ENCODE data around the gene CNKSR1.

The CNKSR1 gene

GRCh38 chr1:26171084-26172072, 5.9 kb upstream of the CNKSR1 start, which contains the start of gene ZNF593OS:
Gene ZNF593OS, minus strand, starts transcription at chr1:26171832. Its CDS starts 171 bp downstream, at chr1:26171661.
- no peak for TF ChIP-seq CTCF (IDR thresholded peaks at IDR 0.05; ENCODE audit: insufficient read depth, low read depth, low read length, missing control alignments)
- DNase-seq (ENCODE audit: low read depth) = no peak
- H3K4me3 ChIP-seq (ENCODE audit: low read depth, low read length) = peak within 1 kb of the TSS; percentile 87

DNA sequence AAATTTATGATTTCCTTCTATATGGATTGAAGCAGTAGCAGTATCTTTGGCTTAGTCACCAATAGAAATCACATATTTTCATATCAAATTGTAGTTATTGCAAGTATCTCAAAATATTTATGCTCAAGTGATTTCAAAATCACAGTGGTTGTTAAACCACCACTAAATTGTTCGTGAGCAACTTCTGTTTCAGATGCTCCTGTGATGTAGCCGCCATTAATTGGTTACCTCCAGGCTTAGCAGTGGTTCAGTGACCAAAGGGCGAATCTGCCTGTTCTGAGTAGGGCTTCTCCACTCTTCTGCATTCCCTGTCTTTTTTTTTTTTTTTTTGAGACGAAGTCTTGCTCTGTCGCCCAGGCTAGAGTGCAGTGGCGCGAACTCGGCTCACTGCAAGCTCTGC, 1.9 kb upstream of the CNKSR1 start:
- DNase-seq (ENCODE audit: low read depth) = no peak
- no peak for TF ChIP-seq CTCF (IDR thresholded peaks at IDR 0.05; ENCODE audit: insufficient read depth, low read depth, low read length, missing control alignments)

DNA sequence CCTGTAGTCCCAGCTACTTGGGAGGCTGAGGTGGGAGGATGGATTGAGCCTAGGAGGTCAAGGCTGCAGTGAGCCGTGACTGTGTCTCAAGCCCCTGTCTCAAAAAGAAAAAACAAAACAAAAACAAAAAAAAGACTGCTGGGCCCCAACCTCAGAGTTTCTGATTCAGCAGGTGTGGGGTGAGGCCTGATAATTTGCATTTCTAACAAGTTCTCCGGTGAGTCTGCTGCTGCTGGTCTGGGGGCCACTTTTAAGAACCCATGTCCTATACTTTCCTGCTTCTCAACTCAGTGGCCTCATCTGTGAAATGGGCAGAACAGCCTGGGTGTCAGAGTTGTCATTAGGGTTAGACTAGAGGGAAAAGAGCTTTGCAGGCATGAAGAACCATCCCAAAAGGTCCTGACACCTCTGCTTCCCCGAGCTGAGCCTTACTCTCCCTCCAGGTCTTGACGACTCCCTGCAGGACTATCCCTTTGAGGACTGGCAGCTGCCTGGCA, 2.8 kb downstream of the CNKSR1 start:
- peak; percentile 47 for DNase-seq (ENCODE audit: low read depth)
- H3K4me3 ChIP-seq (ENCODE audit: low read depth, low read length) = no peak overlapping the region
- no peak for TF ChIP-seq CTCF (IDR thresholded peaks at IDR 0.05; ENCODE audit: insufficient read depth, low read depth, low read length, missing control alignments)

More for the DNA sequence above, 1.9 kb upstream of the CNKSR1 start:
- H3K4me3 ChIP-seq (ENCODE audit: low read depth, low read length) = no peak overlapping the region

DNA sequence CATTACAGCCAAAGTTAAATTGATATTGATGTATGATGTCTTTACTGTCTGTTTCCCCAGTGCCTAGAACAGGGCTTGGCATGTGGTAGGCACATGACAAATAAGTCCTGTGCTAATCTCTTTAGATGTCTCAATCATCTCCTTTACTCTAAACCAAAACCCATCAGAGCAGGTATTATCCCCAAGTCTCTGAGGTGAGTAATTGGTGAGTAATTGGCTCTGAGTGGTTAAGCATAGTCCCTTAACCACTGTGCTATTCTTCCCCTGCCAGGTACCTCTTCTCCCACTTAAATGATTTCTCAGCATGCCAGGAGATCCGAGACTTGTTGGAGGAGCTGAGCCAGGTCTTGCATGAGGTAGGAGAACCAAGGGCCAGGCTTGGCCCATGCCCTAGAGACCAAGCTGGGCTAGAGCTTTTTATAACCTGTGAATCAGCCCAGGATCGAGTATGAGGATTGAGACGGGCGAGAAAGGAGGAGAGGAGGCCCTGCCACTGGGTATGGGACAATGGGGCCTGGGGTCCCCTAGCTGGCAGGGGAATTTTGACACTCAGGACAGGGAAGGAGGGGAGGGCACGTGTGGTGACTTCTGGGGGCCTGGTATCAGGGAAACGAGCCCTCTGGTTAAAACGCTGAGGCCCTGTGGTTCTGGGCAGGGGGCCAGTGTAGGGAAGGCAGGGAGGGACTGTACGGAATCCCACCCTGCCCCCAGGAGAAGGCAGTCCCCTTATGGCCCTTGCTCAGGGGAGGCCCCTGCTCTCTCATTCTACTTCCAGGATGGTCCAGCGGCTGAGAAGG, 4.5 kb downstream of the CNKSR1 start:
- DNase-seq (ENCODE audit: low read depth) = no peak
- no peak for TF ChIP-seq CTCF (IDR thresholded peaks at IDR 0.05; ENCODE audit: insufficient read depth, low read depth, low read length, missing control alignments)
- H3K4me3 ChIP-seq (ENCODE audit: low read depth, low read length) = no peak overlapping the region

- no peak for TF ChIP-seq CTCF (IDR thresholded peaks at IDR 0.05; ENCODE audit: insufficient read depth, low read depth, low read length, missing control alignments)
- no peak overlapping the region for H3K4me3 ChIP-seq (ENCODE audit: low read depth, low read length)
- no peak for DNase-seq (ENCODE audit: low read depth)
Observed at GRCh38 chr1:26182383-26182696, 5.0 kb downstream of the CNKSR1 start.

DNA sequence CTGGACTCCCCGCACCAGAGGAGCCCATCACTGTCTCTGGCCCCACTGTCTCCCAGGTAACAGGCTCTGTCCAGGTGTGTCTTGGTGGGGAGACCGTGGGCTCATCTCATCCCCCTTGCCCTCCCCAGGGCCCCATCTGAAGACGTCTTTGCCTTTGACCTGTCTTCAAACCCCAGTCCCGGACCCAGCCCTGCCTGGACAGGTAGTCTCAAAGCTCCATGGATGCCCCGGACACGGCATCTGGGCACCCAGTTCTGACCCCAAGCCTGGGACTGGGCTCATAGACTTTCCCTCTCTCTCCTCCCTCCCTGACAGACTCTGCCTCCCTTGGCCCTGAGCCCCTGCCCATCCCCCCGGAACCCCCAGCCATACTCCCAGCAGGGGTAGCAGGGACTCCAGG, 6.8 kb downstream of the CNKSR1 start:
- DNase-seq (ENCODE audit: low read depth) = no peak
- TF ChIP-seq CTCF (IDR thresholded peaks at IDR 0.05; ENCODE audit: insufficient read depth, low read depth, low read length, missing control alignments) = no peak
- no peak overlapping the region for H3K4me3 ChIP-seq (ENCODE audit: low read depth, low read length)
